ENCODE data around the gene PGM1. TPM values are rescaled to one million over a fixed set of nuclear protein-coding genes. Genes with fewer than 3 reads are reported as not detected.

PGM1 gene
- total and polyA plus RNA-seq, 2 of the 13 experiments (the other 11 are each of a cell fraction or from before 2014, with no cell fraction given), result 51.6 to 105 TPM

- TF ChIP-seq ZMYM2 (CRISPR knock-in tag; IDR thresholded peaks at IDR 0.05) (no peak), HOXA3 (CRISPR knock-in tag; IDR thresholded peaks at IDR 0.05) (no peak), ZNF570 (CRISPR knock-in tag; IDR thresholded peaks at IDR 0.05; ENCODE audit: borderline replicate concordance) (no peak), KDM5B (CRISPR knock-in tag; IDR thresholded peaks at IDR 0.05; ENCODE audit: borderline replicate concordance) (no peak)
- no peaks in the 10 kb centered on the region for H3K9me3 ChIP-seq (ENCODE audit: low read length)
- H3K4me1 ChIP-seq (ENCODE audit: insufficient read depth, low read length), result peaks cover 69% of the 10 kb centered on the region
- FAIRE-seq (no peak), ATAC-seq (no peak), DNase-seq (ENCODE audit: low spot score) (no peak)
- no peak overlapping the region for H3K9ac ChIP-seq (ENCODE audit: insufficient read depth, low read depth, low read length)
- H2AFZ ChIP-seq (ENCODE audit: low read length), result no peak overlapping the region
- H3K27ac ChIP-seq (ENCODE audit: extremely low read length, insufficient read depth, low read length), result no peak overlapping the region
- H3K27me3 ChIP-seq (ENCODE audit: control insufficient read depth in 1 of 2, insufficient read depth in 2 of 2, low read length in 2 of 2), result no peaks in the 10 kb centered on the region
- no peaks in the 10 kb centered on the region for H4K20me1 ChIP-seq (ENCODE audit: insufficient read depth, low read length)
- 100% methylated on average over 5 of the region's 5 CpGs for WGBS (ENCODE audit: low lambda C conversion rate)
- H3K36me3 ChIP-seq (replicated peaks in 1 of 2; ENCODE audit: control insufficient read depth in 1 of 2, insufficient read depth in 2 of 2, low read length in 2 of 2), result peaks cover 3 to 13% of the 10 kb centered on the region in 2 experiments; a peak in 4 of 5 replicates
- intact Hi-C loops (cut with micrococcal nuclease; ENCODE audit: unreplicated experiment), result no loop called here
- H3K79me2 ChIP-seq (ENCODE audit: insufficient read depth, low read length), result peaks cover 59% of the 10 kb centered on the region
- no peak overlapping the region for H3K4me3 ChIP-seq (replicated peaks in 1 of 3; ENCODE audit: insufficient read depth in 1 of 3, low read depth in 2 of 3, low read length in 3 of 3)
- CTCF ChIA-PET (ENCODE audit: low intra/inter-chr PET ratio, low total read pairs), result no interaction called here
- POLR2A ChIA-PET, result interaction anchor here (1.3 kb wide), 1 partner anchor 20 kb away, joined by 3 read pairs; no protein-coding TSS in a partner anchor
- no peak overlapping the region for H3K4me2 ChIP-seq (ENCODE audit: low read depth, low read length)
- in situ Hi-C loops (cut with HindIII; ENCODE audit: extremely low pct_ligation_motif_present, low pct_unique_long_range_greater_than_20kb), result loop anchor here (25.0 kb wide), 1 partner anchor 292 kb away; no protein-coding TSS in a partner anchor
- no TSS peak for BruUV-seq (replicated peaks)
Observed at GRCh38 chr1:63620671-63621070, 27.5 kb downstream of the PGM1 start.

GRCh38 chr1:63621075-63621474 lies 27.9 kb downstream of the PGM1 start:
- BruUV-seq (replicated peaks), result no TSS peak
- H3K27me3 ChIP-seq (ENCODE audit: control insufficient read depth in 1 of 2, insufficient read depth in 2 of 2, low read length in 2 of 2), result no peaks in the 10 kb centered on the region
- H3K79me2 ChIP-seq (ENCODE audit: insufficient read depth, low read length), result peaks cover 62% of the 10 kb centered on the region
- H3K9ac ChIP-seq (ENCODE audit: insufficient read depth, low read depth, low read length), result no peak overlapping the region
- peaks cover 3 to 13% of the 10 kb centered on the region in 2 experiments; a peak in 4 of 5 replicates for H3K36me3 ChIP-seq (replicated peaks in 1 of 2; ENCODE audit: control insufficient read depth in 1 of 2, insufficient read depth in 2 of 2, low read length in 2 of 2)
- no peak overlapping the region for H2AFZ ChIP-seq (ENCODE audit: low read length)
- FAIRE-seq (no peak), DNase-seq (ENCODE audit: low spot score) (no peak), ATAC-seq (no peak)
- H3K4me2 ChIP-seq (ENCODE audit: low read depth, low read length), result no peak overlapping the region
- H3K27ac ChIP-seq (ENCODE audit: extremely low read length, insufficient read depth, low read length), result no peak overlapping the region
- intact Hi-C loops (cut with micrococcal nuclease; ENCODE audit: unreplicated experiment) (no loop called here), in situ Hi-C loops (cut with HindIII; ENCODE audit: extremely low pct_ligation_motif_present, low pct_unique_long_range_greater_than_20kb) (loop anchor here (25.0 kb wide), 1 partner anchor 291 kb away; no protein-coding TSS in a partner anchor)
- CTCF ChIA-PET (ENCODE audit: low intra/inter-chr PET ratio, low total read pairs), result no interaction called here
- no peak overlapping the region for H3K4me3 ChIP-seq (replicated peaks in 1 of 3; ENCODE audit: insufficient read depth in 1 of 3, low read depth in 2 of 3, low read length in 3 of 3)
- TF ChIP-seq MED1 (CRISPR knock-in tag; IDR thresholded peaks at IDR 0.05) (no peak), DRAP1 (CRISPR knock-in tag; IDR thresholded peaks at IDR 0.05) (no peak), TARDBP (CRISPR knock-in tag; IDR thresholded peaks at IDR 0.05) (no peak), JUNB (CRISPR knock-in tag; IDR thresholded peaks at IDR 0.05; ENCODE audit: borderline replicate concordance) (no peak)
- peaks cover 69% of the 10 kb centered on the region for H3K4me1 ChIP-seq (ENCODE audit: insufficient read depth, low read length)
- POLR2A ChIA-PET, result interaction anchor here (1.3 kb wide), 1 partner anchor 20 kb away, joined by 3 read pairs; no protein-coding TSS in a partner anchor
- WGBS (ENCODE audit: low lambda C conversion rate), result 100% methylated on average over 3 of the region's 3 CpGs
- H3K9me3 ChIP-seq (ENCODE audit: low read length), result no peaks in the 10 kb centered on the region
- no peaks in the 10 kb centered on the region for H4K20me1 ChIP-seq (ENCODE audit: insufficient read depth, low read length)

Data from HepG2 (cell line).